Caki2 (cell line): ENCODE measurements around the gene EXOSC10. TPM values are rescaled to one million over a fixed set of nuclear protein-coding genes. Genes with fewer than 3 reads are reported as not detected.
"Not testable (repeated sequence)": the region's sequence is repeated elsewhere in the genome, so short reads cannot be mapped to it uniquely, and the experiment has no call there.

Experiments
- DNase-seq: peaks from one replicate; pipeline ENCODE4 v3.0.0-alpha.2; 2015; ENCODE audit warnings: low read depth
- in situ Hi-C: cut with HindIII; loops from 2 replicates; pipeline ENCODE4 v1.10.0; 2016; ENCODE audit warnings: low sequenced_read_pairs, low pct_unique_long_range_greater_than_20kb, mixed read lengths
- total RNA-seq: library from RNA; depleted of rRNA; stranded (reverse); fragments of >200 nt; shearing (Covaris generic); gene quantifications from 2 replicates; pipeline ENCODE4 v1.2.3, GENCODE V29; 2014; ENCODE audit warnings: low replicate concordance

EXOSC10 gene
- total RNA-seq, 1 experiment from 2014 or later = 32.1 TPM

DNA sequence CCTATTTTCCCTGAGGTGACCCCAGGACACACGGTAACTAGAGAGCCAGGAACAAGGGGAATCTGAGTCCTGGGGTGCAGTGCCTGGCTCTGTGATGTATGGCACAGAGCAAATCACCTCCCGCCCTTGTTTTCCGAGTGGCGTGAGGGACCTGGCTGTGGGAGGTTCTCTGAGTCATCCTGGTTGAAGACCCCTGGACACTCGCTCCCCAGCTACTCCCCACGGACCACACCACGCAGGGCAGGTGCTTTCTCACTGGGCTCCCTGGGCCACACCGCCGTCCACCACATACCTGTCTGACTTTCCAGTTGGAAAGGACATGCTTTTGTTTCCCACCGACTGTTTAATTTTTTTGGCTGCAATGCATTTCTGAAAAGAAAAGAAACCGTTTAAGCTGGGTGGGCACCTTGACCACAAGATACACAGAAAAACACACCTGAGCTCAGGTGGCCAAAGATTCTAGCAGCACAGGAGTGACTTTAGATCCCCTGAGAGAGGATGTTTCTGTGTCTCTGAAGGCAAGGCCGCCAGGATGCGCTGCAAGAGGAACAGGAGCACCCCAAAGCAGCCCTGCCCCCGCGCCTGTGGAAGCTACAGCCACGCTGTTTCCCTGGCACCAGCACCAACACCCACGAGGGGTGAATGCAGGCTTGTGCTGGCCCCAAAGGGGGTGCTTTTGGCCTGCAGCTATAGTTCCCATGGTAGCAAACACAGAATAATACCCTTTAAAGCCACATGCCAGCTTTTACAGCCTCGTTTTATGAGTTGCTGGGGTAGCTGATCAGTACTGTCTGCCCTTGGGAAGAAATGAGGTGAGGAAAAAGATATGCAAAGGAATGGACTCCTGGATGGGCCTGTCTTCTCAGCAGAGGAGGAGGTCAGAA lies 31.7 kb downstream of the EXOSC10 start:
- in situ Hi-C loops = no loop called here
- DNase-seq = no peak

DNA sequence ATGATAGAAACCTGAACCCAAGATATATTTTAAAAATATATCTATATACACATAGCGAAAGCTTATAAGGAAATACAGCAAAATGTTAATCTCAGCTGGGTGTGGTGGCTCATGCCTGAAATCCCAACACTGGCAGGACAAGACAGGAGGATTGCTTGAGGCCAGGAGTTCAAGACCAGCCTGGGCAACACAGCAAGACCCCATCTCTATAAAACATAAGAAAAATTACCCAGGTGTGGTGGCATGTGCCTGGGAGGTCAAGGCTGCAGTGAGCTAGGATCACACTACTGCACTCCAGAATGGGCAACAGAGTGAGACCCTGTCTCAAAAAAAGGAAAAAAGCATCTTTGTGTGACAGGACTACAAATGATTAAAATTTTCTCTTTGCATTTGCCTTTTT lies 33.9 kb downstream of the EXOSC10 start:
- DNase-seq = no peak
- in situ Hi-C loops = no loop called here

DNA sequence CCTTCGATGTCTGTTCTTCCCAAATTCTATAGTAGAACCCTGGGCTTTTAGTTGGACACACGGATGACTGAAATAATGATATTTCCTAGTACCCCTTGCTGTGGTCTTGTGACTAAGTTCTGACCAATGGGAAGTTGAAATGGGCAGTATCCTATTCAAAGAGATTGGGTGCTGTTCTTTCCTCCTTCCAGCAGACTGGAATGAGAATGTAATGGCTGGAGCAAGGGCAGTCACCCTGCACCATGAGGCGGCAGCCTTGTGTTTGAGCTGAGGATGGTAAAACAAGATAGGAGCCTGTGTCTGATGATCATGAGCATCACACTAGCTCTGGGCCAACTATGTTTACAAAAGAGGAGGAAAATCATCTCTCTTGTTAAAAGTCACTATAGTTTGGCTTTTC lies 34.7 kb downstream of the EXOSC10 start:
- in situ Hi-C loops = no loop called here

DNA sequence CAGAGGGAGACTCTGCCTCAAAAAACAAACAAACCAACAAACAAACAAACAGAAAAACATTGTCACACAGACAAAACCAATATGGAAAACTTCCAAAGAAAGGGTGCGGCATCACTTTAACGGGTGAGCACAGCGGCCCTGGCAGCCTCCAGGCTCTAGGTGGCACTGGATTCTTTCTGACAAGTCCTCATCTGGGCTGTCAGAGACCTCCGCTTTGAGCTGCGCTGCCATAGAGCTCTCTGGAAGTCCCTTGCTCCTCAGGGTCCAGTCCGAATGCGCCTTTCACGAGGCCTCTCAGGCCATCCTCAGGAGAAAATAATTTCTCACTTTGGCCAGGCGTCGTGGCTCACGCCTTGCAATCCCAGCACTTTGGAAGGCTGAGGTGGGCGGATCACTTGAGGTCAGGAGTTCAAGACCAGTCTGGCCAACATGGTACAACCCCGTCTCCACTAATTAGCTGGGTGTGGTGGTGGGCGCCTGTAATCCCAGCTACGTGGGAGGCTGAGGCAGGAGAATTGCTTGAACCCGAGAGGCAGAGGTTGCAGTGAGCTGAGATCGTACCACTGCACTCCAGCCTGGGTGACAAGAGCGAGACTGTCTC lies 35.6 kb downstream of the EXOSC10 start:
- in situ Hi-C loops, DNase-seq: not testable (repeated sequence)

More for the DNA sequence above, 34.7 kb downstream of the EXOSC10 start:
- no peak for DNase-seq

DNA sequence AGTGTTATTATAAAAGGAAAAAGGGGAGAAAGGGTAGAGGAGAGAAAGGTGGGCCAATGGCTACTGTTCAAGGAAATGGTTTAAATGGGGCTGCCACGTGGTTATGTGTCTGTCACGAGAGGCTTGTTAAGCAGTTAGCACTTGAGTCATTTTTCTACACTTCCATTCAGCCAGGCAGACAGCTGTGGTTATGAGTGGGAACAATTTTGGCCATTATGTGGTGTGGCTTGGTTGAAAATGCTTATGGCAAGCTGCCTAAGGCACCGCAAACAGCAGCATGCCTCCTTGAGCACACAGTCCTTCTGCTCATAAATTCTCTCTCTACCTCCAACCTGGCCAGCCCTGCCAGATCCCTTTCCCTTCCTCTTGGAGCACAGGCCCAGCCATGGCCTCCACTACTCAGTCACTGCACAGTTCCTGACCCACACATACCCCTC lies 36.7 kb downstream of the EXOSC10 start:
- DNase-seq = no peak
- in situ Hi-C loops = no loop called here

DNA sequence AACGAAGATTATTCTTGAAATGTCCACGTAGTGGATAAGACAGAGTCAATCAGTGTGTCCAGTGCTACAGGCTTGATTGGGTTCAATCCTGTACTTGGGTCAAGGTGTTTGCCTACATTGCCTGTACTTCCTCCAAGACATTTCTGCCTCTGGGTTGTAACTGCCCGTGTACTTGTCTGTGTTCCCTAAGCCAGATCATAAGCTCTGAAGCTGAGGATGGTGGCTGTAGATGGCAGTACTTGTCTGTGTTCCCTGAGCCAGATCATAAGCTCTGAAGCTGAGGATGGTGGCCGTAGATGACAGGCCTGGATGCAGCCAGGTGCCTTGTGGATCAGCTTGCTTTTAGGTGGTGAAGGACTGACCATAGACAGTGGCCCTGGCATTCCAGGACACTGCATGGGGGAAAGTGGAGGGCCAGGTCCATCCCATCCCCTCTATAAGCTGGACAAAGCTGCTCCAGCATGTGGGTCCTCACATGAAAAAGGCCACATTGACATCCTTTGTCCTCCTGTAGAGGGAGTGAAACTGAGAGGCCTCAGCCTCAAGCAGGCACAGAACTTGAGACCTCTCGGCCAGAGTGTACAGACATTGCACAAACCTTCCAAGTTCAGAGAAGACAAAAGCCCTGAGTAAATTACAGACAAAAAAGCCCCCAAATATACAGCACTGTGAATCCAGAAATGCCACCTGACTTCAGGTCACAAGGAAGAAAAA lies 37.9 kb downstream of the EXOSC10 start:
- in situ Hi-C loops = no loop called here
- DNase-seq = no peak

DNA sequence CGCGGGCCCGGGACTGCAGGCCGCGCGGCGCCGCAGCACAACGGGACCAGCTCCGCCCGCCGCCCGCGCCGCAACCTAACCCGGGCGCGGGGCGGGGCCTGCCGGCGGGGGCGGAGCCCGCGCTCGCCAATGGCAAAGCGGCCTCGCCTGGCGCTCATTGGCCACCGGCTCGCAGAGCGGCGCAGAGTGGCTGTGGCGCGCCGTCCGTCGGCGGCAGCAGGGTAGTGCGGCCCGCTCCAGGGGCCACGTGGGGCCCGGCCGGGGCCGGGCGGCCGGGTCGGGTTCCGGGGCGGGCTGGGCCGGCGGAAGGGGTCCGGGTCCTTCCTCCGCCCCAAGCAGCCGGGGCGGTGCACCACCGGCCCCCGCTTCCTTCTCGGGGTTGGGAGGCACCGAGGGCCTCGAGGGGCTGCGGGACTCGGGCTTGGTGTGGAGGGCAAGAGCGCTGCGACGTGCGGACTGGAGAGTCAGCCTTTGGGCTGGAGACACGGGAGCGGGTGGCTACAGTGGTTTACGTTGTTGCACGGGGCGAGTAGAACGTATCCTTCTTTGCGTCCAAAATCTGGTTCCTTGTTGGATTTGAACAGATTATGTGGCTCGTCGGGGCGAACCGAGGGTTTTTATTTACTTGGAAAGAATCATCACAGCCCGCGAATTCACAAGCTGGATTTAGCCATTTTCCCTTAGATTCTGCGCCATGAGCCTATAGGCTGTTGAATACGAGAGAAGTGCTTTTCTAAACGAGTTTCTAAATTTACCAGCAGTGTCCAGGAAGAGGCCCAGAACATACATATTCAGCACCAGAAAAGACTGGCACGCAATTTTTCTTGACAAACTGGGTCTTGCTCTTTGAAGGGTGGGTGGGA lies 39.5 kb downstream of the EXOSC10 start, which contains the start of gene SRM:
SRM (minus strand) TSS at position 51 of the 863 bp plus-strand sequence. CDS start 75 bp downstream, outside the sequence.
- peak; percentile 86 for DNase-seq
- in situ Hi-C loops = no loop called here

DNA sequence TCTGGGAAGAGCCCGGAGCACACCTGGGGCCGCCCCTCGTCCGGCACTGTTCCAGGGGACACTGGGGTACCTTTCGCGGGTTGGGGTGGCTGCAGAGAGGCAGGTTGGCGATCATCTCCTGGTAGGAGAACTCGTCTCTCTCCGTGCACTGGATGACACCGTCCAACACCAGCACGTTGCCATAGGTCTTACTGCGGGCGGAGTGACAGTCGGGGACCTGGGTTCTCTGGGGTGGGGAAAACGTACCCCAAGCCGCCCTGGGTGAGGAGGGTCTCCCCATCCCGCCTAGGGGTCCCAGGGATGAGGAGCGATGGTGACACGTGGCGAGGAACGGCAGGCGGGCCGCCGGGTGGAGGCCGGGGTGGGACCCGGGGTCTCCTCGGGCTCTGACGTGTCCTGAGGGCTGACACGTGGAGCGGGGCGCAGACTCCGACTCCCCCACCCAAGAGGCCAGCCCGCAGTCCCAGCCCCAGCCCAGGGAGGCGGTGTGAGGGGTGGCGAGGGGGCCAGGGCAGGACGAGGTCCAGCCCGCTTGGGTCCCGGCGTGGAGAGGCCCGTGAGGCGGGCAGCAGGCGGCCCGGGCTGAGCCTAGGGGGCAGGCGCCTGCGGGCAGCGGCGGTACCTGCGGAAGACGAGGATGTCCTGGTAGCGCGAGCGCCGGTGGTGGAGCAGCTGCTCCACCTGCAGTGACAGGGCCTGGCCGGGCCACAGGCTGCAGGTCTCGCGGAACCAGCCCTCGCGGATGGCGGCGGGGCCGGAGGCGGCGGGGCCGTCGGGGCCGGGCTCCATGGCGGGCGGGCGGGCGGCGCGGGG lies 40.3 kb downstream of the EXOSC10 start:
- DNase-seq = no peak
- in situ Hi-C loops = no loop called here

DNA sequence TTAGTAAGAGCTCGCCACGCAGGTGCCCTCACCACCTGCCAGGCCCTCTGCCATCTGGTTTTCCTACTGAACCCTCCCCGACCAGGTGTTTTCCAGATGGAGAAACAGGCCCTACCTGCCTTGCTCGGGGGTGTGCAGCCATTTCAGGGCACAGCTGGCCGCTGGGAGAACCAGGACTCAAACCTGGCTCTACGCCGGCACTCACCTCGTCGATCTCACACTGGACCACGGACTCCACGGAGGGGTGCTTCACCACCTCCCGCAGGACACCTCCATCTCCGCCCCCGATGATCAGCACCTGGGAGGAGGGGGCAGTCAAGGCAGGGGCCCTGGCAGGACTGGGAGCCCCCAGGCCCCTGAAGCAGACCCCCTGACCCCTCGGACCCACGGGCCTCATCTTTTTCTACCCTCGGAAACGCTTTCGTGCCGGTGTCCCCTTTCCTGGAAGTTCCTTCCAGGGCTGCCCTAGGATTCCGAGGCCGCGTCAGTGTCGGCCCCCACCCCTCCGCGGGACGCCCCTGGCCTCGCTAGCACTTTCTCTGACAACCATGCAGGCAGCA lies 41.0 kb downstream of the EXOSC10 start:
- in situ Hi-C loops = no loop called here
- no peak for DNase-seq

DNA sequence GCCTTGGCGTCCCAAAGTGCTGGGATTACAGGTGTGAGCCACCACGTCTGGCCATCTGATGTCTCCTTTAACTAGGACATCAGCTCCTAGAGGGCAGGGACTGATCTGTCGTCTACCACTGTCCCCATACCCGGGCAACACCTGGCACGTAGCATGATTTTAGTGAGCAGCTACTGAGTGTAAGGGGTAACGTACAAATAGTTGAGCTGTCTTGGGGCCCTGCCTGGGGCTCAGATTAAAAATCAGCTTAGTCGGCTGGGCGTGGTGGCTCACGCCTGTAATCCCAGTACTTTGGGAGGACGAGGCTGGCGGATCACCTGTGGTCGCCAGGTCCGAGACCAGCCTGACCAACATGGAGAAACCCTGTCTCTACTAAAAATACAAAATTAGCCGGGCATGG lies 41.6 kb downstream of the EXOSC10 start:
- DNase-seq = no peak
- in situ Hi-C loops = no loop called here

DNA sequence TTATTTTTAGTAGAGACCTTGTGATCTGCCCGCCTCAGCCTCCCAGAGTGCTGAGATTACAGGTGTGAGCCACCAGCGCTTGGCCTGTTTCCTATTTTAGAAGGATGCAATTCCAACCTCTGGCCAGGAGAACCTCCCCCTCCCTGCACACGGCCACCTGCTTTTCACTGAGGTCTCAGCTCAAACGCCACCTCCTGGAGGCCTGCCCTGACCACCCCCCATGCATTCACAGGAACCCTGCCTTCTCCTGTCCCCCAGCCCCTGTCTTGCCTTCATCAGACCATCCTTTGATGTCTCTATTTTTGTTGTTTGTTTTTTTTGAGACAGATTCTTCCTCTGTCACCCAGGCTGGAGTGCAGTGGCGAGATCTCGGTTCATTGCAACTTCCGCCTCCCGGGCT lies 42.2 kb downstream of the EXOSC10 start:
- in situ Hi-C loops = no loop called here
- no peak for DNase-seq

DNA sequence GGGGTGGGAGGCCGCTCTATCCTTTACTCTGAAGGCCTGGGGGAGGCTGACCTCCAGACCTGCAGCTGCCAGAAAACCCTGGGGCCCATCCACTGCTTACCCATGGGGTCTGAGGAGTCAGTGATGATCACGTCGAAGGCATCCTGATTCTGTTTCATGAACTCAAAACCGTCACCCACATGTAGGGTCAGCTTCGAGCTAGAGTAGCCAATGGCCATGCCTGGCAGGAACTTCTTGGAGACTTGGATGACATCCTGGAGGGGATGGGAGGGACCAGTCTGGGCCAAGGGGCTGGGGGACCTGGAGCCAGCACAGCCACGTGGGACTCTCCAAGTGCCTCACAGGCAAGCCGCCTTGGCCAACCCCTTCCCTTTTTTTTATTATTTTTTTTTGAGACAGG lies 43.2 kb downstream of the EXOSC10 start:
- in situ Hi-C loops = no loop called here
- no peak for DNase-seq

DNA sequence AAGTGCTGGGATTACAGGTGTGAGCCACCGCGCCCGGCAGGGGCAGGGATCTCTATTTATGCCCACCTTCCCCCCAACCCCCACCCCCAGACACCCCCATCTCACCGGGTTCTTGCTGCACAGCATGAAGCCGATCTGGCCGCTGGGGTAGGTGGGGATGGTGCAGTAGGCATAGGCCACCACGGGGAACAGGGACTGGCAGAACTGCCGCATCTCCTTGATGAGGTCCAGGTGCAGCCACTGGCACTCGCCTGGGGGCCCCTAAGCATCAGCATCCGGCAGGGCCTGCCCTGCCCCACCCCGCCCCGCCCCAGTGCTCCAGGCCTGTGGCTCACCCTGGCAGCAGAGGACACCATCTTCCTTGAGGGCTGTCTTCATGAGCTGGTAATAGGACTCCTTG lies 44.0 kb downstream of the EXOSC10 start:
- in situ Hi-C loops = no loop called here
- DNase-seq = no peak

DNA sequence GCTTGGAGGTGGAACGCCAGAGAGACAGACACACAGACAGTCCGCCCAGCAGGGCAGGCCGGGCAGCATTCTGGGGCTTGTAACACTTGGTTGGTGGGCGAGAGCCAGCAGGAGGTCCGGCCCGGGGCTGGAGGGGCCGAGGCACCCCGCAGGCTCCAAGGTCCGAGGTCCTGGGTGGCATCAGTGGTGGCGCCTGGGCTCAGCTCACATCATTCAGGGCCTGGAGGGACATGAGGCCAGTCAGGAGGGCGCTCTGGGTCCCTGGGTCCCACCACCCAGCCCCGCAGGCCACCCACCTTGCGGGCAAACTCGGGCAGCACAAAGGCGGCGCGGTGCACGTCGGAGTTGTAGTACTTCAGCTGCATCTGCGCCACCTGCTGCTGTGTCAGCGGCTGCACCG lies 45.0 kb downstream of the EXOSC10 start:
- DNase-seq = no peak
- in situ Hi-C loops = no loop called here

DNA sequence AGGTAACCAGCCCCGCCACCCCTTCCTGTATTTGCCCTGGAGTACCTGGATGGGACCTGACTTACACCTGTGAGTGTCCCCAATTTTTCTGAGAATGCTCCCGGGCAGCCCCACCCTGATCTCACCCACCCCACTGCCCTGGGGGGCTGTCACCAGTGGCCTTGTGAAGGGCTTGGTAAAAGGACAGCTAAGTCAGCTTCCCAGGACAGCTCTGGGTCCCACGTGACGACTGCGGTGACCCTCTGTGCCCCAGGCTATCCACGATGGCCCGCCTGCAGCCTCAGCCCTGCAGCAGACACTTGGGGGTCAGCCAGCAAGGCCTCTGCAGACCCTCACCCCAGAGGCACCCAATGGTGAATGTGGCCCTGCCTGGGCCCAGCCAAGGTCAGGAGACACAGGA lies 45.5 kb downstream of the EXOSC10 start:
- in situ Hi-C loops = no loop called here
- DNase-seq = no peak

DNA sequence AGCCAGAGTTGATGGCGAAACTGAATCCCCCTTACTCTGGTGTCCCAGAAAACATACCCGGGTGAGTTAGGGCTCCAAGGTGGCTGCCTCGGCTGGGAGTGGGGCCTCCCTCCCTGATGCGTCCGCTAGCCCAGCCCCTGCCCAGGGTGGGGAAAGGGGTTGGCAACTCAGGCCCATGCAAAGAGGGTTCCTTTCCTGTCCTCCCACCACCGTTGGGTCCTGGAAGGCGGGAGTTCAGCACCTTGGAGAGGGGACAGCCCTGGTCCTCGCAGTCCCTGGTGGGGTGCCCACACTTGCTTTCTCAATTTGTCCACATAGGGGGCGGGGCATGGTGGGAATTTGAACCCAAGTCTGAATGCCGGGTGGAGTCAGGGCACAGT lies 45.9 kb downstream of the EXOSC10 start:
- peak; percentile 19 for DNase-seq
- in situ Hi-C loops = no loop called here
